IPS DF 4.7 (cell line): Measurements from ENCODE around the gene CTRB1.

Experiments
- DNase-seq: peaks from one replicate; pipeline ENCODE4 v3.0.0-alpha.2; 2013; ENCODE audit warnings: low spot score; ENCODE audit errors: extremely low read depth

CTRB1 gene

GRCh38 chr16:75252946-75253911, 34.4 kb downstream of the CTRB1 start:
- no peak for DNase-seq

- no peak for DNase-seq
These were observed 35.6 kb downstream of the CTRB1 start for GRCh38 chr16:75254359-75254837.

GRCh38 chr16:75256059-75256571, 37.3 kb downstream of the CTRB1 start:
- DNase-seq: no peak

- DNase-seq: no peak
These were observed 38.0 kb downstream of the CTRB1 start for GRCh38 chr16:75256696-75257343.

- no peak for DNase-seq
These were observed 39.4 kb downstream of the CTRB1 start for GRCh38 chr16:75257886-75258806.

GRCh38 chr16:75258807-75259141, 40.0 kb downstream of the CTRB1 start:
- DNase-seq: no peak

GRCh38 chr16:75260851-75261589, 42.2 kb downstream of the CTRB1 start:
- no peak for DNase-seq

GRCh38 chr16:75261590-75262078, 42.8 kb downstream of the CTRB1 start:
- no peak for DNase-seq

- no peak for DNase-seq
These were observed 43.5 kb downstream of the CTRB1 start for GRCh38 chr16:75262104-75262799.

GRCh38 chr16:75262800-75263127, 44.0 kb downstream of the CTRB1 start:
- no peak for DNase-seq

- no peak for DNase-seq
These were observed 44.6 kb downstream of the CTRB1 start for GRCh38 chr16:75263291-75263962.

- no peak for DNase-seq
These were observed 45.2 kb downstream of the CTRB1 start for GRCh38 chr16:75263963-75264445.

GRCh38 chr16:75264457-75264998, 45.7 kb downstream of the CTRB1 start:
- no peak for DNase-seq

GRCh38 chr16:75264999-75265910, 46.5 kb downstream of the CTRB1 start:
- no peak for DNase-seq

GRCh38 chr16:75265911-75266701, 47.3 kb downstream of the CTRB1 start:
- DNase-seq: no peak

- DNase-seq: no peak
These were observed 48.2 kb downstream of the CTRB1 start for GRCh38 chr16:75266738-75267630.
